ENCODE measurements around the gene IGBP1. TPM values are rescaled to one million over a fixed set of nuclear protein-coding genes. Genes with fewer than 3 reads are reported as not detected.

Gene IGBP1
- total and polyA plus RNA-seq, 4 experiments from 2014 or later: 56.3 to 66.2 (median 60.8) TPM

DNA sequence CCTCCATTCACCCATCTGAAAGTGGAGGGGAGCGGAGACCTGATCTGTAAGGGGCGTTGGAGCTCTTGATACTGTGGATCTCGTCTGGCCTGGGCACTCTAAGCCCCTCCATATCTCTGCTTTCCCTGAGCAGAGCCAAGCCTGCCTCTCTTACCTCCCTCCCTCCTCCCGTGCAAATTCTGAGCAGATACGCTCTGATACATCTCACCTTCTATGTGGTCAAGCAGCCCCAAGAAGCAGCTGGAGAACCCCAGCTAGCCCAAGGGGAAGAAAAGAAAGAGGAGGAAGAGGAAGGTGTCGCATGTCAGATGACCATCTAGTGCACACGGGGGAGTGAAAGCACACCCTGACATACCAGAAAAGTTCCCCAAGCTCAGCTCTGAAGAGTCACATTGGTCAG lies 42.1 kb downstream of the IGBP1 start:
- Histone ChIP-seq H3K4me3 (ENCODE audit: low read length in 2 of 2) (no peak overlapping the region), H3K36me3 (ENCODE audit: insufficient read depth, low read length) (no peaks in the 10 kb centered on the region), H3K27ac (ENCODE audit: low read depth, low read length) (no peak overlapping the region), H3K27me3 (ENCODE audit: insufficient read depth, low read length) (no peaks in the 10 kb centered on the region), H3K9me3 (ENCODE audit: control insufficient read depth in 1 of 2, low read length in 2 of 2) (no peaks in the 10 kb centered on the region), H3K4me1 (ENCODE audit: insufficient read depth, low read length) (no peaks in the 10 kb centered on the region)
- no peak for DNase-seq
- intact Hi-C loops (cut with micrococcal nuclease): no loop called here
- Mint-ChIP-seq H3K9me3 (no peaks in the 10 kb centered on the region), H3K36me3 (no peaks in the 10 kb centered on the region), H3K27ac (no peak overlapping the region), H3K4me1 (no peaks in the 10 kb centered on the region), H3K27me3 (no peaks in the 10 kb centered on the region), H3K4me3 (no peak overlapping the region)
- ChIA-PET CTCF (ENCODE audit: partially characterized antibody) (no interaction called here), POLR2A (ENCODE audit: partially characterized antibody) (no interaction called here)

DNA sequence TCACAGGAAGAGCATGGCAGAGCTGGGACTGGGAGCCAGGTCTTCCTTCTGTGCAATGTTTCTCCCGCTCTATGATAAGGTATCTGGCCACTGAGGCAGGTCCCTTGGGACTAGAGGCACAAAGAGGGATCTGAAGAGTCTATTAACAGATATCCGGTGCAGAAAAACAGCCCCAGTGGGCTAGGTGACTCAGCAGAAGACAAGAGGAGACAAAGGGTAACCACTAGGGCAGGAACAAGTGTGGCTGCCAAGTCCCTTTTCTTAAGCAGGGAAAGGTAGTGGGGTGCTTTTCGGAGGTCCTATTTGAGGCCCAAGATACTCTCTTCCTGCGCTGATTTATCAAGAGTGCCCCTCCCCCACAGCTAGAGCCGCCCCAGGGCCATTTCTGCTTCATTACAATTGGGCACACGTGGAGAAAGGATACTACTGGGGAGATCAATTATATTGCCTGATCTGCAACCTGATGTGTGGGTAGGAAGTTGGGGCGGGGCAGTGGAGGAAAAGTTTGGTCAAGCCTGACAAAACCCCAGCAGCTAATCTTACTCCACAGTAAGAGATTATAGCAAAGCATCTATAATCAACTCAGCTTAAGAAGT lies 43.8 kb downstream of the IGBP1 start, which contains the start of gene DGAT2L6:
TSS of gene DGAT2L6 (plus strand) at position 546 of the 596 bp plus-strand sequence. CDS start 100 bp downstream, outside the sequence.
- Mint-ChIP-seq H3K9me3 (no peaks in the 10 kb centered on the region), H3K36me3 (no peaks in the 10 kb centered on the region), H3K27me3 (no peaks in the 10 kb centered on the region), H3K4me3 (no peak within 1 kb of the TSS), H3K27ac (no peak within 1 kb of the TSS), H3K4me1 (no peaks in the 10 kb centered on the region)
- no peaks in the 10 kb centered on the region for H3K9me3 ChIP-seq (ENCODE audit: control insufficient read depth in 1 of 2, low read length in 2 of 2)
- intact Hi-C loops (cut with micrococcal nuclease): no loop called here
- H3K4me3 ChIP-seq (ENCODE audit: low read length in 2 of 2): no peak within 1 kb of the TSS
- no peak within 1 kb of the TSS for H3K27ac ChIP-seq (ENCODE audit: low read depth, low read length)
- DNase-seq: no peak
- ChIA-PET CTCF (ENCODE audit: partially characterized antibody) (no interaction called here), POLR2A (ENCODE audit: partially characterized antibody) (no interaction called here)
- no peaks in the 10 kb centered on the region for H3K4me1 ChIP-seq (ENCODE audit: insufficient read depth, low read length)
- no peaks in the 10 kb centered on the region for H3K36me3 ChIP-seq (ENCODE audit: insufficient read depth, low read length)
- no peaks in the 10 kb centered on the region for H3K27me3 ChIP-seq (ENCODE audit: insufficient read depth, low read length)

DNA sequence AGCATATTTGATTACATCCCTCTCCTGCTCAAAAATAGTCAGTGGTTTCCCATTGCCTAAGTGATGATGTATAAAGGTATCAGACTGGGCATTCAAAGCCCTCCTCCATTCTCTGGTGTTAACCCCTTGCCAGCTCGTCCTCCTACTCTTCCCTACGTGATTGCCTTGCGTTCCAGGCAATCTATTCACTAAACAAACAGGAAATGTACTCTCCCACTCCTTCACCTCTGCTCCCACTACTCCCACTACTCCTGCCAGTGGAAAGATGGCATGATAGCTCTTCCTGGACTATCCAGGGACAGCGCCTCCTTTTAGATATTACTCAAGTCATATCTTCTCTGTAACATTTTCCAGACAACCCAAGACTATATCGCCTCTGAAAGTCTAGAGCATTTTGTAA lies 49.8 kb downstream of the IGBP1 start:
- ChIA-PET POLR2A (ENCODE audit: partially characterized antibody) (no interaction called here), CTCF (ENCODE audit: partially characterized antibody) (no interaction called here)
- DNase-seq: no peak
- Histone ChIP-seq H3K4me1 (ENCODE audit: insufficient read depth, low read length) (no peaks in the 10 kb centered on the region), H3K36me3 (ENCODE audit: insufficient read depth, low read length) (no peaks in the 10 kb centered on the region), H3K4me3 (ENCODE audit: low read length in 2 of 2) (no peak overlapping the region), H3K27me3 (ENCODE audit: insufficient read depth, low read length) (no peaks in the 10 kb centered on the region), H3K27ac (ENCODE audit: low read depth, low read length) (no peak overlapping the region), H3K9me3 (ENCODE audit: control insufficient read depth in 1 of 2, low read length in 2 of 2) (no peaks in the 10 kb centered on the region)
- H3K27me3 Mint-ChIP-seq: peaks cover 6% of the 10 kb centered on the region in 2 donors
- H3K27ac Mint-ChIP-seq: no peak overlapping the region
- no peak overlapping the region for H3K4me3 Mint-ChIP-seq
- no peaks in the 10 kb centered on the region for H3K36me3 Mint-ChIP-seq
- H3K9me3 Mint-ChIP-seq: no peaks in the 10 kb centered on the region
- intact Hi-C loops (cut with micrococcal nuclease): no loop called here
- no peaks in the 10 kb centered on the region for H3K4me1 Mint-ChIP-seq

DNA sequence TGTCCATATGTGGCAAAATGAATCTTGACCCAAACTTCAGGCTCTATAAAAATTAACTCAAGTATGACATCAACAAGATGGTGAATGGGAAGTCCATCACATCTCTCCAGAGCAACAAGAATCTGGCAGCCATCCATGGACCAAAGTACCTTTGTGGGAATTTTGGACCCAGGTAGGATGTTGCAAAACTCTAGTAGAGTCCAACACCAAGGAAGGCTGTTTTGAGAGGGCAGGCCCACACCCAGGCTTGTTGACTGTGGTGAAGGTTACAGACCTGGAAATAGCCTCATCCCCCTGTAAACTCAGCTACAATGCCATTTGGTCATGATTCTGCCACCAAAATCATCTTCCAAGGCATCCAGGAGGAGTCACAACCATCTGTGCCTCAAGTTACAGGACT lies 57.0 kb downstream of the IGBP1 start:
- no peak overlapping the region for H3K27ac ChIP-seq (ENCODE audit: low read depth, low read length)
- no peaks in the 10 kb centered on the region for H3K36me3 ChIP-seq (ENCODE audit: insufficient read depth, low read length)
- ChIA-PET POLR2A (ENCODE audit: partially characterized antibody) (no interaction called here), CTCF (ENCODE audit: partially characterized antibody) (no interaction called here)
- no peak for DNase-seq
- peaks cover 0 to 12% (median 6%) of the 10 kb centered on the region in 8 donors for H3K9me3 Mint-ChIP-seq
- intact Hi-C loops (cut with micrococcal nuclease): no loop called here
- no peak overlapping the region for H3K27ac Mint-ChIP-seq
- no peaks in the 10 kb centered on the region for H3K4me1 Mint-ChIP-seq
- H3K4me3 ChIP-seq (ENCODE audit: low read length in 2 of 2): no peak overlapping the region
- no peak overlapping the region for H3K4me3 Mint-ChIP-seq
- H3K36me3 Mint-ChIP-seq: peaks cover 0 to 4% of the 10 kb centered on the region in 2 donors
- H3K27me3 Mint-ChIP-seq: peaks cover 4 to 6% of the 10 kb centered on the region in 2 donors
- H3K4me1 ChIP-seq (ENCODE audit: insufficient read depth, low read length): no peaks in the 10 kb centered on the region
- no peaks in the 10 kb centered on the region for H3K9me3 ChIP-seq (ENCODE audit: control insufficient read depth in 1 of 2, low read length in 2 of 2)
- H3K27me3 ChIP-seq (ENCODE audit: insufficient read depth, low read length): no peaks in the 10 kb centered on the region

DNA sequence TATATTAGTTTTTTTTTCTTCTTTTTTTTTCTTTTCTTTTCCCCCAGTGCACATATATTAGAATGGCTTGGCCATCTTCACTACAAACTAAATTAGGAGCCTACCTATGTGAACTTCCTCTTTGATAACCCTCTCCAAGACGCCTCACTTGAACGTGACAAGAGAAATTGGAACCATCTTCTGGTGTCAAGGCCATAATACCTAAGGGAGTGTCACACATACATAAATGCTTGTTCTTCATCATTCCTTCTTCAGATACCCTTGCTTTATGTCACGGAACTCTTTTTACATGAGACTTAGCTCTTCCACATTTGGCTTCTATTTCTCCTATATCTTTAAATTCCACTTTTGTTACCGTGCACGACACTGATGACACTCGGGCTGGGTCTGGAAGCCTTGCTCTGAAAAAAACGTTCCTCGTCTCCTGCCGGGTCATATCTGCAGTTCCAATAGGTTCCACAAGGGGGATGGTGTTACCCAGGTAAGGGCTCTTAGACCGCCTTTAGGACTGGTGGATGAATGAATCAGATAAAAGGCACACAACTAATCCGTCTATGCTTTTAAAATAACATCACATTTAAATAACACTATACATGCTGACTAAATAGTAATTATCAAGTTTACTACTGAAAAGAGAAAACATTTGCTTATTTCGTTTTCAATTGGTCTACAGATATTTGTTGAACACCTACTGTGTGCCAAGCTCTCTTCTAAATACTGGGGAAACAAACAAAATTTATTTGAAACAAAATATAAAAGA lies 63.9 kb downstream of the IGBP1 start:
- intact Hi-C loops (cut with micrococcal nuclease): loop anchor here (1.0 kb wide), 3 partner anchors 64 to 467 kb away; partner anchors contain the start of gene IGBP1
- H3K4me3 Mint-ChIP-seq: peak overlapping the region in 3 of 8 donors; percentile 2 to 43 (median 23)
- peaks cover 1 to 6% (median 3%) of the 10 kb centered on the region in 4 donors for H3K4me1 Mint-ChIP-seq
- H3K4me1 ChIP-seq (ENCODE audit: insufficient read depth, low read length): no peaks in the 10 kb centered on the region
- H3K27ac Mint-ChIP-seq: peak overlapping the region in 1 of 7 donors; percentile 45
- no peaks in the 10 kb centered on the region for H3K36me3 ChIP-seq (ENCODE audit: insufficient read depth, low read length)
- H3K9me3 ChIP-seq (ENCODE audit: control insufficient read depth in 1 of 2, low read length in 2 of 2): no peaks in the 10 kb centered on the region
- ChIA-PET POLR2A (ENCODE audit: partially characterized antibody) (interaction anchor here (1.1 kb wide), 1 partner anchor 236 kb away, joined by 3 read pairs; no protein-coding TSS in a partner anchor), CTCF (ENCODE audit: partially characterized antibody) (interaction anchor here (0.8 to 2.2 kb wide), 3 partner anchors 9 to 236 kb away, joined by 3 to 29 read pairs (median 3); partner anchors contain the start of gene IGBP1)
- H3K27ac ChIP-seq (ENCODE audit: low read depth, low read length): no peak overlapping the region
- H3K27me3 Mint-ChIP-seq: peaks cover 1 to 5% of the 10 kb centered on the region in 2 donors
- DNase-seq: peak; percentile 59 to 69 (median 64)
- no peaks in the 10 kb centered on the region for H3K27me3 ChIP-seq (ENCODE audit: insufficient read depth, low read length)
- no peaks in the 10 kb centered on the region for H3K36me3 Mint-ChIP-seq
- no peak overlapping the region for H3K4me3 ChIP-seq (ENCODE audit: low read length in 2 of 2)
- no peaks in the 10 kb centered on the region for H3K9me3 Mint-ChIP-seq

DNA sequence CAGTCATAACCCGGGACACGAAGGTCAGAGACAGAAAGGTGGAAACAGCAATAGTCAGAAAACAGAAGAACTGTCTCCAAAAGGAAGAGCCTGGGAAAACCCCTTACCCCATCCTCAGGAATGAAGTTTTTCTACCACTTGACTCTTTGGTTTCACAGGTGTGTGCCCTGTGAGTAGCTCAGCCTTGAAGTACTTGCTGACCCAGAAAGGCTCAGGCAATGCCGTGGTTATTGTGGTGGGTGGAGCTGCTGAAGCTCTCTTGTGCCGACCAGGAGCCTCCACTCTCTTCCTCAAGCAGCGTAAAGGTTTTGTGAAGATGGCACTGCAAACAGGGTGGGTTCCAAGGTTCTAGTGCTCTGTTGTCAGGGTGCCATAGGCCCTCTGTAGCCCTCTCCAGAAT lies 68.5 kb downstream of the IGBP1 start:
- Histone ChIP-seq H3K36me3 (ENCODE audit: insufficient read depth, low read length) (no peaks in the 10 kb centered on the region), H3K27me3 (ENCODE audit: insufficient read depth, low read length) (no peaks in the 10 kb centered on the region), H3K4me3 (ENCODE audit: low read length in 2 of 2) (no peak overlapping the region), H3K4me1 (ENCODE audit: insufficient read depth, low read length) (no peaks in the 10 kb centered on the region), H3K27ac (ENCODE audit: low read depth, low read length) (no peak overlapping the region), H3K9me3 (ENCODE audit: control insufficient read depth in 1 of 2, low read length in 2 of 2) (no peaks in the 10 kb centered on the region)
- H3K27me3 Mint-ChIP-seq: peaks cover 1 to 3% of the 10 kb centered on the region in 2 donors
- H3K4me3 Mint-ChIP-seq: no peak overlapping the region
- H3K36me3 Mint-ChIP-seq: no peaks in the 10 kb centered on the region
- no peaks in the 10 kb centered on the region for H3K9me3 Mint-ChIP-seq
- ChIA-PET POLR2A (ENCODE audit: partially characterized antibody) (no interaction called here), CTCF (ENCODE audit: partially characterized antibody) (no interaction called here)
- no peak for DNase-seq
- H3K27ac Mint-ChIP-seq: no peak overlapping the region
- intact Hi-C loops (cut with micrococcal nuclease): no loop called here
- peaks cover 1 to 6% (median 3%) of the 10 kb centered on the region in 4 donors for H3K4me1 Mint-ChIP-seq

DNA sequence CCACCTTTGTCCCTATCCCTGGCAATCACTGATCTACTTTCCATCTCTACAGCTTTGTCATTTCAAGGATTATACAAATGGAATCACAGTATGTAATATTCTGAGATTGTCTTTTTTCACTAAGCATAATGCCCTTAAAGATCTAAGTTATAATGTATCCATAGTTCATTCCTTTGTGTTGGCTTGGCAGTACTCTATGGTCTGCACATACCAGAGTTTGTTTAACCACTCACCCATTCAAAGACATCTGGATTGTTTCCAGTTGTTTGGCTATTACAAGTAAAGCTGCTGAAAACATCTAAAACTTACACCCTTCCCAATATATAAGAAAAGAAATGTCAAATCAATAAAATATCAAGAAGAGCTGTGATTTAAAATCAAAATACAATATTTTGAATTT lies 75.2 kb downstream of the IGBP1 start:
- Histone ChIP-seq H3K36me3 (ENCODE audit: insufficient read depth, low read length) (no peaks in the 10 kb centered on the region), H3K4me1 (ENCODE audit: insufficient read depth, low read length) (no peaks in the 10 kb centered on the region), H3K27ac (ENCODE audit: low read depth, low read length) (no peak overlapping the region), H3K4me3 (ENCODE audit: low read length in 2 of 2) (no peak overlapping the region), H3K9me3 (ENCODE audit: control insufficient read depth in 1 of 2, low read length in 2 of 2) (no peaks in the 10 kb centered on the region), H3K27me3 (ENCODE audit: insufficient read depth, low read length) (no peaks in the 10 kb centered on the region)
- Mint-ChIP-seq H3K36me3 (no peaks in the 10 kb centered on the region), H3K27me3 (peaks cover 1 to 2% of the 10 kb centered on the region in 2 donors), H3K27ac (no peak overlapping the region), H3K4me3 (no peak overlapping the region), H3K9me3 (peaks cover 0 to 11% (median 1%) of the 10 kb centered on the region in 8 donors), H3K4me1 (no peaks in the 10 kb centered on the region)
- ChIA-PET CTCF (ENCODE audit: partially characterized antibody) (no interaction called here), POLR2A (ENCODE audit: partially characterized antibody) (no interaction called here)
- no peak for DNase-seq
- intact Hi-C loops (cut with micrococcal nuclease): no loop called here

Data from CD4-positive, alpha-beta memory T cell (primary cell).